ENCODE results near the gene NAA80.

Gene NAA80

GRCh38 chr3:50256978-50257890 is 42.0 kb downstream of the NAA80 start:
- ATAC-seq, result no peak
- no peak for TF ChIP-seq ISL1 (CRISPR knock-in tag; IDR thresholded peaks at IDR 0.05)
- no peak for TF ChIP-seq GLIS3 (CRISPR knock-in tag; IDR thresholded peaks at IDR 0.05)
- no peak for TF ChIP-seq ZNF565 (CRISPR knock-in tag; conservative IDR thresholded peaks at IDR 0.05; ENCODE audit: low read depth)
- TF ChIP-seq SNAI2 (CRISPR knock-in tag; IDR thresholded peaks at IDR 0.05), result no peak
- no peak for TF ChIP-seq CREB5 (CRISPR knock-in tag; IDR thresholded peaks at IDR 0.05; ENCODE audit: low read depth)
- TF ChIP-seq, protein P1, sequence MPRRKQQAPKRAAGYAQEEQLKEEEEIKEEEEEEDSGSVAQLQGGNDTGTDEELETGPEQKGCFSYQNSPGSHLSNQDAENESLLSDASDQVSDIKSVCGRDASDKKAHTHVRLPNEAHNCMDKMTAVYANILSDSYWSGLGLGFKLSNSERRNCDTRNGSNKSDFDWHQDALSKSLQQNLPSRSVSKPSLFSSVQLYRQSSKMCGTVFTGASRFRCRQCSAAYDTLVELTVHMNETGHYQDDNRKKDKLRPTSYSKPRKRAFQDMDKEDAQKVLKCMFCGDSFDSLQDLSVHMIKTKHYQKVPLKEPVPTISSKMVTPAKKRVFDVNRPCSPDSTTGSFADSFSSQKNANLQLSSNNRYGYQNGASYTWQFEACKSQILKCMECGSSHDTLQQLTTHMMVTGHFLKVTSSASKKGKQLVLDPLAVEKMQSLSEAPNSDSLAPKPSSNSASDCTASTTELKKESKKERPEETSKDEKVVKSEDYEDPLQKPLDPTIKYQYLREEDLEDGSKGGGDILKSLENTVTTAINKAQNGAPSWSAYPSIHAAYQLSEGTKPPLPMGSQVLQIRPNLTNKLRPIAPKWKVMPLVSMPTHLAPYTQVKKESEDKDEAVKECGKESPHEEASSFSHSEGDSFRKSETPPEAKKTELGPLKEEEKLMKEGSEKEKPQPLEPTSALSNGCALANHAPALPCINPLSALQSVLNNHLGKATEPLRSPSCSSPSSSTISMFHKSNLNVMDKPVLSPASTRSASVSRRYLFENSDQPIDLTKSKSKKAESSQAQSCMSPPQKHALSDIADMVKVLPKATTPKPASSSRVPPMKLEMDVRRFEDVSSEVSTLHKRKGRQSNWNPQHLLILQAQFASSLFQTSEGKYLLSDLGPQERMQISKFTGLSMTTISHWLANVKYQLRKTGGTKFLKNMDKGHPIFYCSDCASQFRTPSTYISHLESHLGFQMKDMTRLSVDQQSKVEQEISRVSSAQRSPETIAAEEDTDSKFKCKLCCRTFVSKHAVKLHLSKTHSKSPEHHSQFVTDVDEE (CRISPR knock-in tag; IDR thresholded peaks at IDR 0.05), result no peak
- TF ChIP-seq, protein P2, sequence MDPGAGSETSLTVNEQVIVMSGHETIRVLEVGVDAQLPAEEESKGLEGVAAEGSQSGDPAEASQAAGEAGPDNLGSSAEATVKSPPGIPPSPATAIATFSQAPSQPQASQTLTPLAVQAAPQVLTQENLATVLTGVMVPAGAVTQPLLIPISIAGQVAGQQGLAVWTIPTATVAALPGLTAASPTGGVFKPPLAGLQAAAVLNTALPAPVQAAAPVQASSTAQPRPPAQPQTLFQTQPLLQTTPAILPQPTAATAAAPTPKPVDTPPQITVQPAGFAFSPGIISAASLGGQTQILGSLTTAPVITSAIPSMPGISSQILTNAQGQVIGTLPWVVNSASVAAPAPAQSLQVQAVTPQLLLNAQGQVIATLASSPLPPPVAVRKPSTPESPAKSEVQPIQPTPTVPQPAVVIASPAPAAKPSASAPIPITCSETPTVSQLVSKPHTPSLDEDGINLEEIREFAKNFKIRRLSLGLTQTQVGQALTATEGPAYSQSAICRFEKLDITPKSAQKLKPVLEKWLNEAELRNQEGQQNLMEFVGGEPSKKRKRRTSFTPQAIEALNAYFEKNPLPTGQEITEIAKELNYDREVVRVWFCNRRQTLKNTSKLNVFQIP (CRISPR knock-in tag; IDR thresholded peaks at IDR 0.05; ENCODE audit: borderline replicate concordance, low read depth), result no peak
- no peak for TF ChIP-seq ESRRG (CRISPR knock-in tag; IDR thresholded peaks at IDR 0.05)
- TF ChIP-seq TCF4 (CRISPR knock-in tag; IDR thresholded peaks at IDR 0.05; ENCODE audit: borderline replicate concordance), result no peak
- no peak for TF ChIP-seq ZFP3 (CRISPR knock-in tag; IDR thresholded peaks at IDR 0.05)
- TF ChIP-seq ZNF8 (CRISPR knock-in tag; IDR thresholded peaks at IDR 0.05), result no peak
- no peak for TF ChIP-seq RARB (CRISPR knock-in tag; IDR thresholded peaks at IDR 0.05)
- no peak for TF ChIP-seq ARNTL (CRISPR knock-in tag; IDR thresholded peaks at IDR 0.05; ENCODE audit: borderline replicate concordance, low read depth)
- no peak for TF ChIP-seq ZFP30 (CRISPR knock-in tag; IDR thresholded peaks at IDR 0.05)
- TF ChIP-seq CSDC2 (CRISPR knock-in tag; IDR thresholded peaks at IDR 0.05), result no peak
- no peak for TF ChIP-seq ZC3H10 (CRISPR knock-in tag; IDR thresholded peaks at IDR 0.05)

DNA sequence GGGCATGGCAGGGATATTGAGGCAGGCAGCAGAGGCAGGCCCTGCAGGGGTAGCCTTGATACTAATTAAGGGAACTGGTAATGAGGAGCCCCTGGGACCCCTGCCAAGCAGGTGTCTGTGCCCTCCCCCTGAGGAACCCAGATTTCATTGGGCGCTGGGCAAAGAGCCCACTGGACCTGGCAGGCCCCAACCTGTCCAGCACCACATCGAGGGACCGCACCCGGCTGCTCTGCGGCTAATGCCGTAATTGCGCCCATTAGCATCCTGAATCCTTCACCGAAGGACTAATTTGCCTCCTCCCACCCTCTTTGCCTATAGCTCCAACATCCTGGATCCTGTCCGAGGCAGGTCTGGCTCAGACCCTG is 44.0 kb downstream of the NAA80 start:
- TF ChIP-seq BACH2 (CRISPR knock-in tag; IDR thresholded peaks at IDR 0.05; ENCODE audit: borderline replicate concordance) (no peak), SNAI2 (CRISPR knock-in tag; IDR thresholded peaks at IDR 0.05) (no peak), ZNF8 (CRISPR knock-in tag; IDR thresholded peaks at IDR 0.05) (no peak), GLIS3 (CRISPR knock-in tag; IDR thresholded peaks at IDR 0.05) (no peak), CREB5 (CRISPR knock-in tag; IDR thresholded peaks at IDR 0.05; ENCODE audit: low read depth) (no peak), ZNF70 (CRISPR knock-in tag; IDR thresholded peaks at IDR 0.05) (no peak), TCF4 (CRISPR knock-in tag; IDR thresholded peaks at IDR 0.05; ENCODE audit: borderline replicate concordance) (no peak), OSR1 (CRISPR knock-in tag; IDR thresholded peaks at IDR 0.05) (no peak), CSDC2 (CRISPR knock-in tag; IDR thresholded peaks at IDR 0.05) (no peak)
- ATAC-seq, result no peak

- no peak for ATAC-seq
- TF ChIP-seq, protein P1 (CRISPR knock-in tag; IDR thresholded peaks at IDR 0.05), result no peak
- TF ChIP-seq ZC3H10 (CRISPR knock-in tag; IDR thresholded peaks at IDR 0.05), result no peak
- TF ChIP-seq BACH2 (CRISPR knock-in tag; IDR thresholded peaks at IDR 0.05; ENCODE audit: borderline replicate concordance), result no peak
- no peak for TF ChIP-seq CSDC2 (CRISPR knock-in tag; IDR thresholded peaks at IDR 0.05)
- TF ChIP-seq TCF4 (CRISPR knock-in tag; IDR thresholded peaks at IDR 0.05; ENCODE audit: borderline replicate concordance), result no peak
- no peak for TF ChIP-seq ZNF70 (CRISPR knock-in tag; IDR thresholded peaks at IDR 0.05)
- no peak for TF ChIP-seq ZNF8 (CRISPR knock-in tag; IDR thresholded peaks at IDR 0.05)
- no peak for TF ChIP-seq CREB5 (CRISPR knock-in tag; IDR thresholded peaks at IDR 0.05; ENCODE audit: low read depth)
- TF ChIP-seq, protein P3, sequence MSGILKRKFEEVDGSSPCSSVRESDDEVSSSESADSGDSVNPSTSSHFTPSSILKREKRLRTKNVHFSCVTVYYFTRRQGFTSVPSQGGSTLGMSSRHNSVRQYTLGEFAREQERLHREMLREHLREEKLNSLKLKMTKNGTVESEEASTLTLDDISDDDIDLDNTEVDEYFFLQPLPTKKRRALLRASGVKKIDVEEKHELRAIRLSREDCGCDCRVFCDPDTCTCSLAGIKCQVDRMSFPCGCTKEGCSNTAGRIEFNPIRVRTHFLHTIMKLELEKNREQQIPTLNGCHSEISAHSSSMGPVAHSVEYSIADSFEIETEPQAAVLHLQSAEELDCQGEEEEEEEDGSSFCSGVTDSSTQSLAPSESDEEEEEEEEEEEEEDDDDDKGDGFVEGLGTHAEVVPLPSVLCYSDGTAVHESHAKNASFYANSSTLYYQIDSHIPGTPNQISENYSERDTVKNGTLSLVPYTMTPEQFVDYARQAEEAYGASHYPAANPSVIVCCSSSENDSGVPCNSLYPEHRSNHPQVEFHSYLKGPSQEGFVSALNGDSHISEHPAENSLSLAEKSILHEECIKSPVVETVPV (CRISPR knock-in tag; IDR thresholded peaks at IDR 0.05), result no peak
Observed at GRCh38 chr3:50254577-50255250, 44.5 kb downstream of the NAA80 start.

Measured in SK-N-SH treated with all-trans-retinoic acid at 6 μM for 48 hours (cell line).